Calu3 (cell line): ENCODE measurements around the gene RAF1. TPM values are rescaled to one million over a fixed set of nuclear protein-coding genes. Genes with fewer than 3 reads are reported as not detected.

Source experiments
- BruUV-seq: library from RNA; stranded (reverse); fragments of 400-500 nt; replicated peaks from 2 replicates; lab custom pipeline; 2021; lab: Mats Ljungman, UMichigan
- CTCF ChIA-PET: fragments of 300-600 bp; sonication (Branson Sonifier 250); formaldehyde crosslinking; loops from one replicate; lab custom pipeline; 2022; ENCODE audit warnings: antibody characterized with exemption; lab: Charles Lee
- DNase-seq: peaks from one replicate; pipeline ENCODE4 v3.0.0; 2022
- H3K27ac Mint-ChIP-seq: one replicate; pipeline ENCODE4 v1.8.0; 2022; ENCODE audit warnings: mixed read lengths; ENCODE audit not compliant: unreplicated experiment
- H3K27me3 Mint-ChIP-seq: one replicate; pipeline ENCODE4 v1.8.0; 2022; ENCODE audit warnings: mixed read lengths; ENCODE audit not compliant: unreplicated experiment
- H3K36me3 Mint-ChIP-seq: one replicate; pipeline ENCODE4 v1.8.0; 2022; ENCODE audit warnings: mild to moderate bottlenecking, moderate library complexity, mixed read lengths; ENCODE audit not compliant: insufficient read depth, unreplicated experiment
- H3K4me1 Mint-ChIP-seq: one replicate; pipeline ENCODE4 v1.8.0; 2022; ENCODE audit warnings: mild to moderate bottlenecking, low read depth, mixed read lengths; ENCODE audit not compliant: unreplicated experiment
- H3K4me3 Mint-ChIP-seq: one replicate; pipeline ENCODE4 v1.8.0; 2022; ENCODE audit warnings: mild to moderate bottlenecking, low read depth, moderate library complexity, mixed read lengths; ENCODE audit not compliant: unreplicated experiment
- H3K9me3 Mint-ChIP-seq: one replicate; pipeline ENCODE4 v1.8.0; 2022; ENCODE audit warnings: low read depth, mixed read lengths; ENCODE audit not compliant: unreplicated experiment
- intact Hi-C: fragments of 100-400 bp; cut with micrococcal nuclease; formaldehyde crosslinking; loops from one replicate; pipeline ENCODE4 v1.10.0; 2022; ENCODE audit not compliant: unreplicated experiment
- total RNA-seq: library from RNA; stranded (reverse); gene quantifications from 2 replicates; pipeline ENCODE4 v1.2.3, GENCODE V29; 2022
- TF ChIP-seq, protein P1 (sequence below): fragments of 200-600 bp; IDR thresholded peaks from one replicate; pipeline ENCODE4 v1.8.0; 2022; ENCODE audit warnings: antibody characterized with exemption; ENCODE audit not compliant: unreplicated experiment

The RAF1 gene
- total RNA-seq, 1 experiment from 2014 or later: 69.3 TPM

DNA sequence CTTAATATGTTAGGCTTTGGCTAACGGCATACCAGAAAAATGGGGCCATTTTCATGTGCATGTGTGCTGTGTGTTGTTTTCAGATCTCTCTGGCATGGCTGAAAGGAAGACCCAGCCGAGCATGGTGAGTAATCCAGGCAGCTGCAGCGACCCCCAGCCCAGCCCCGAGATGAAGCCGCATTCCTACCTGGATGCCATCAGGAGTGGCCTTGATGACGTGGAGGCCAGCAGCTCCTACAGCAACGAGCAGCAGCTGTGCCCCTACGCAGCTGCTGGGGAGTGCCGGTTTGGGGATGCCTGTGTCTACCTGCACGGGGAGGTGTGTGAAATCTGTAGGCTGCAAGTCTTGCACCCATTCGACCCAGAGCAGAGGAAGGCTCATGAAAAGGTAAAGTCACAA, 91.9 kb downstream of the RAF1 start:
- Mint-ChIP-seq H3K36me3 (peaks cover 42% of the 10 kb centered on the region), H3K9me3 (no peaks in the 10 kb centered on the region), H3K27me3 (no peaks in the 10 kb centered on the region), H3K4me3 (no peak overlapping the region), H3K27ac (no peak overlapping the region), H3K4me1 (no peaks in the 10 kb centered on the region)
- CTCF ChIA-PET: no interaction called here
- intact Hi-C loops: no loop called here
- BruUV-seq: no TSS peak
- TF ChIP-seq, protein P1, sequence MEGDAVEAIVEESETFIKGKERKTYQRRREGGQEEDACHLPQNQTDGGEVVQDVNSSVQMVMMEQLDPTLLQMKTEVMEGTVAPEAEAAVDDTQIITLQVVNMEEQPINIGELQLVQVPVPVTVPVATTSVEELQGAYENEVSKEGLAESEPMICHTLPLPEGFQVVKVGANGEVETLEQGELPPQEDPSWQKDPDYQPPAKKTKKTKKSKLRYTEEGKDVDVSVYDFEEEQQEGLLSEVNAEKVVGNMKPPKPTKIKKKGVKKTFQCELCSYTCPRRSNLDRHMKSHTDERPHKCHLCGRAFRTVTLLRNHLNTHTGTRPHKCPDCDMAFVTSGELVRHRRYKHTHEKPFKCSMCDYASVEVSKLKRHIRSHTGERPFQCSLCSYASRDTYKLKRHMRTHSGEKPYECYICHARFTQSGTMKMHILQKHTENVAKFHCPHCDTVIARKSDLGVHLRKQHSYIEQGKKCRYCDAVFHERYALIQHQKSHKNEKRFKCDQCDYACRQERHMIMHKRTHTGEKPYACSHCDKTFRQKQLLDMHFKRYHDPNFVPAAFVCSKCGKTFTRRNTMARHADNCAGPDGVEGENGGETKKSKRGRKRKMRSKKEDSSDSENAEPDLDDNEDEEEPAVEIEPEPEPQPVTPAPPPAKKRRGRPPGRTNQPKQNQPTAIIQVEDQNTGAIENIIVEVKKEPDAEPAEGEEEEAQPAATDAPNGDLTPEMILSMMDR: no peak
- no peak for DNase-seq

DNA sequence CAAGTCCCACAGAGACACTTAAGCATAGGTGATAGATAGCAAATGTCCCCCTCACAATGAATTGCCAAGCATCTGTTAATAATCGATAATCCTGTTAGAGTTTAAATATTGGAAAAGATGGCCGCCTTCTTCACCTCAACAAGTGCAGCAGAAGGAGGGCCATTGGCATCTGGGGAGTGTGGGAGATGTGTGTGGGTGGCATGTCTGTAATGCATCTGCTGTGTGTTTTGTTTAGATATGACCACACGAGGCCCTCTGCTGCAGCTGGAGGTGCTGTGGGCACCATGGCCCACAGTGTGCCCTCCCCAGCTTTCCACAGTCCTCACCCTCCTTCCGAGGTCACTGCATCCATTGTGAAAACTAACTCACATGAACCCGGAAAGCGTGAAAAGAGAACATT, 94.1 kb downstream of the RAF1 start:
- Mint-ChIP-seq H3K4me3 (no peak overlapping the region), H3K27me3 (no peaks in the 10 kb centered on the region), H3K36me3 (peaks cover 38% of the 10 kb centered on the region), H3K4me1 (no peaks in the 10 kb centered on the region), H3K9me3 (no peaks in the 10 kb centered on the region), H3K27ac (no peak overlapping the region)
- CTCF ChIA-PET: no interaction called here
- no peak for DNase-seq
- BruUV-seq: no TSS peak
- intact Hi-C loops: no loop called here
- TF ChIP-seq, protein P1: no peak

DNA sequence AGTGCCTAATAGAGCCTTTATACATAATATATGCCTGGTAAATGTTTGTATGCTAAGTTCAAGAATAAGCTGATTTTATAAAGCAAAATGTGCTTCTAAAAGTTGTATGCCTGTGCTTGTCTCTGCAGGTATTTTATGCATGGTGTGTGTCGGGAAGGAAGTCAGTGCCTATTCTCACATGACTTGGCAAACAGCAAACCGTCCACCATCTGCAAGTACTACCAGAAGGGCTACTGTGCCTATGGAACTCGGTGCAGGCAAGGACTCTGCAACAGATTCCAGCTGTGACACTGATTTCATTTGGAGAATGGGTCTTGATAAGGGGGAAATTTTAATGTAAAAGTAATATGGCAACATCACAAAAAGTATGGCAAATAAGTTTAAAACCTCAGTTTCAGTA, 95.2 kb downstream of the RAF1 start:
- Mint-ChIP-seq H3K36me3 (peaks cover 36% of the 10 kb centered on the region), H3K27ac (no peak overlapping the region), H3K4me1 (no peaks in the 10 kb centered on the region), H3K9me3 (no peaks in the 10 kb centered on the region), H3K4me3 (no peak overlapping the region), H3K27me3 (no peaks in the 10 kb centered on the region)
- TF ChIP-seq, protein P1: no peak
- CTCF ChIA-PET: interaction anchor here (0.6 kb wide), 1 partner anchor 298 kb away, joined by 4 read pairs; no protein-coding TSS in a partner anchor
- no peak for DNase-seq
- BruUV-seq: no TSS peak
- intact Hi-C loops: no loop called here

DNA sequence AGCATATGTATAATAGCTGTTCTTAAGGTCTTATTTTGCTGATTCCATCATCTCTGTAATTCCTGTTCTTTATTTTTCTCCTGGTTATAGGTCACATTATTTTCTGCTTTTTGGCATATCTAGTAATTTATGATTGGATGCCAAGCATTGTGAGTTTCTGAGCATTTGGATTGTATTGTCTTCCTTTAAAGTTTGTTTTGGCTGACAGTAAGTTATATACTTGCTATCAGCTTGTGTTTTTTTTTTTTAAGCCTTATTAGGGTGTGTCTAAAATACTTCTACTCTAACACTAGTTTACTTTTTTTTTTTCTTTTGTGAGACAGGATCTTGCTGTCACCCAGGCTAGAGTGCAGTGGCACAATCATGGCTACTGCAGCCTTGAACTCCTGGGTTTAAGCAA, 96.9 kb downstream of the RAF1 start:
- Mint-ChIP-seq H3K27ac (no peak overlapping the region), H3K27me3 (no peaks in the 10 kb centered on the region), H3K4me3 (no peak overlapping the region), H3K9me3 (no peaks in the 10 kb centered on the region), H3K36me3 (peaks cover 22% of the 10 kb centered on the region), H3K4me1 (peaks cover 9% of the 10 kb centered on the region)
- DNase-seq: no peak
- TF ChIP-seq, protein P1: no peak
- CTCF ChIA-PET: no interaction called here
- intact Hi-C loops: no loop called here
- no TSS peak for BruUV-seq
